Measurements from ENCODE around the gene SEPTIN1.
"Not testable (repeated sequence)": the region's sequence is repeated elsewhere in the genome, so short reads cannot be mapped to it uniquely, and the experiment has no call there.

SEPTIN1 gene

DNA sequence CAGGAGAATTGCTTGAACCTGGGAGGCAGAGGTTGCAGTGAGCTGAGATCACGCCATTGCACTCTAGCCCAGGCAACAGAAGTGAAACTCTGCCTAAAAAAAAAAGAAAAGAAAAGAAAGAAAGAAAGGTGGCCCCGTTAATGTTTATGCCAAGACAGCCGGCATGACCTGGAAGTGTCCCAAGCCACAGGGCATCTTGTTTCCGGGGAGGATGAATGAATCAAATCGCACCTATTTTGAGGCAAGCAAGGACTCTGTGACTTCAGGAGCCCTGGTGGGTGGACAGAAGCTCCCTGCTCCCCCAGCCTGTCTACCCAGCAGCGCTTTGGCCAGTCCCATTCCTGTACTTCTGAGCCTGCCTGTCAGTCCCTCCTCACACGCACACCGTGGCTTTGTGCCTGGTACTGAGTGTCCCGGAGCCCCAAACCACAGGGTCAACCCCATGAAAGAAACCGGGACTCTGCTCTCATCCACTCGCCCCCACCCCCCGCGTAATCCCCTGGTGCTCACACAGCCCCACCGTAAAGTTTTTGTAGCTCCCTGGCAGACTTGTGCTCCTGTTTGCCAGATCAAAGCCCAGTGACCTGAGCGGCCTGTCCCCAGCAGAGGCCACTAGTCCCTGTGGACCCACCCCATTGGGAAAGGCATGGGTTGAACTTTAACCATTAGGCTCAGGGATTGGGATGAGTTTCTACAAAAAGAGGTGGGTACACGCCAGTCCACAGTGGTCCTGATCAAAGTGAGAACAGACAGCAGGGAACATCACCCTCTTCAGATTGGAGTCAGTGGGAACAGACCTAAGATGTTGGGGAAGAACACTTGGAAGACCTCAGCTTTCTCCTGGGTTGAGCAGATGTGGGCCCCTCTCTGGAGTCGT is 46.5 kb downstream of the SEPTIN1 start:
- Histone ChIP-seq H3K27ac (ENCODE audit: low read depth, low read length, poor library complexity, severe bottlenecking) (peak overlapping the region; percentile 96), H4K20me1 (ENCODE audit: insufficient read depth, low read length) (no peaks in the 10 kb centered on the region), H3K27me3 (ENCODE audit: insufficient read depth, low read length) (no peaks in the 10 kb centered on the region), H3K9ac (ENCODE audit: low read length) (peak overlapping the region; percentile 65), H3K4me3 (ENCODE audit: low read depth, low read length, poor library complexity, severe bottlenecking) (peak overlapping the region; percentile 70), H3K4me1 (ENCODE audit: insufficient read depth, low read length, severe bottlenecking) (peaks cover 59% of the 10 kb centered on the region), H3F3A (ENCODE audit: insufficient read depth, low read length) (no peaks in the 10 kb centered on the region), H3K9me3 (ENCODE audit: low read length) (no peaks in the 10 kb centered on the region), H3K79me2 (ENCODE audit: insufficient read depth, low read length) (peaks cover 18% of the 10 kb centered on the region), H3K4me2 (ENCODE audit: low read length) (peak overlapping the region; percentile 77), H3K36me3 (ENCODE audit: insufficient read depth, low read length) (peaks cover 4% of the 10 kb centered on the region; the same call in 1 of the 2 replicates), H2AFZ (ENCODE audit: low read length) (no peak overlapping the region), H3K9me2 (ENCODE audit: low read depth, low read length) (no peaks in the 10 kb centered on the region)
- TF ChIP-seq, protein P1, sequence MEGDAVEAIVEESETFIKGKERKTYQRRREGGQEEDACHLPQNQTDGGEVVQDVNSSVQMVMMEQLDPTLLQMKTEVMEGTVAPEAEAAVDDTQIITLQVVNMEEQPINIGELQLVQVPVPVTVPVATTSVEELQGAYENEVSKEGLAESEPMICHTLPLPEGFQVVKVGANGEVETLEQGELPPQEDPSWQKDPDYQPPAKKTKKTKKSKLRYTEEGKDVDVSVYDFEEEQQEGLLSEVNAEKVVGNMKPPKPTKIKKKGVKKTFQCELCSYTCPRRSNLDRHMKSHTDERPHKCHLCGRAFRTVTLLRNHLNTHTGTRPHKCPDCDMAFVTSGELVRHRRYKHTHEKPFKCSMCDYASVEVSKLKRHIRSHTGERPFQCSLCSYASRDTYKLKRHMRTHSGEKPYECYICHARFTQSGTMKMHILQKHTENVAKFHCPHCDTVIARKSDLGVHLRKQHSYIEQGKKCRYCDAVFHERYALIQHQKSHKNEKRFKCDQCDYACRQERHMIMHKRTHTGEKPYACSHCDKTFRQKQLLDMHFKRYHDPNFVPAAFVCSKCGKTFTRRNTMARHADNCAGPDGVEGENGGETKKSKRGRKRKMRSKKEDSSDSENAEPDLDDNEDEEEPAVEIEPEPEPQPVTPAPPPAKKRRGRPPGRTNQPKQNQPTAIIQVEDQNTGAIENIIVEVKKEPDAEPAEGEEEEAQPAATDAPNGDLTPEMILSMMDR (IDR thresholded peaks at IDR 0.05; ENCODE audit: low read length): no peak
- no peak for TF ChIP-seq EZH2 (IDR thresholded peaks at IDR 0.05; ENCODE audit: borderline replicate concordance, low read length)

GRCh38 chr16:30335028-30335597 is 47.2 kb downstream of the SEPTIN1 start:
- Histone ChIP-seq H3K9ac (ENCODE audit: low read length) (peak overlapping the region; percentile 78), H3K4me2 (ENCODE audit: low read length) (peak overlapping the region; percentile 77), H3K79me2 (ENCODE audit: insufficient read depth, low read length) (peaks cover 24% of the 10 kb centered on the region), H3K4me3 (ENCODE audit: low read depth, low read length, poor library complexity, severe bottlenecking) (peak overlapping the region; percentile 70), H3K27ac (ENCODE audit: low read depth, low read length, poor library complexity, severe bottlenecking) (peak overlapping the region; percentile 96), H3K4me1 (ENCODE audit: insufficient read depth, low read length, severe bottlenecking) (peaks cover 59% of the 10 kb centered on the region)
- not testable (repeated sequence) for H3K9me3 ChIP-seq (ENCODE audit: low read length); H3K9me2 ChIP-seq (ENCODE audit: low read depth, low read length); H3F3A ChIP-seq (ENCODE audit: insufficient read depth, low read length); H3K36me3 ChIP-seq (ENCODE audit: insufficient read depth, low read length); H4K20me1 ChIP-seq (ENCODE audit: insufficient read depth, low read length); H2AFZ ChIP-seq (ENCODE audit: low read length); H3K27me3 ChIP-seq (ENCODE audit: insufficient read depth, low read length)

DNA sequence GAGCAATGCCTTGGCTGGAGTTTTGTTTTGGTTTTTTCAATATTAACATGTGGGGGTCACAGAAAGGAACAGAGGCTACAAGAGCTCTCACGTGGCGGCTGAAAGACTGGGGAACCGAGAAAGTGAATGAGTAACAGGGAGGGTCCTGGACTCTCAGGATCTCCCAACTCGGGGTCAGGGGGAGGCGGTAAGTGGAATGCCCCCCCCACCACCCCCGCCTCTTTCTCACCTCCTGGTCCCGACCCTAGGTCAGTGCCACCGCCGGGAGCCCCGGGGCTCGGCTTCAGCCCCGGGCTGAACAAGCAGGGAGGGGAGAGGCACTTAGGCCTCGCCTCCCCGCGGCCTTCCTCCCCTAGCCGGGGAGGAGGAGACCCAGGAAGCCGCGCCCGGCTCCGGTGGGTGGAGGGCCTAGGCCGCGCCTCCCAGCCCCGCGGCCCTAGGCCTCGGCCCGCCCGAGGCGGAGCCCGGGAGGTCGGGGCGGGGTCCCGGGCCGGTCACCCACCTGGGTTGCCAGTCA is 47.8 kb downstream of the SEPTIN1 start:
- not testable (repeated sequence) for H2AFZ ChIP-seq (ENCODE audit: low read length); H3K27me3 ChIP-seq (ENCODE audit: insufficient read depth, low read length)
- H3K27ac ChIP-seq (ENCODE audit: low read depth, low read length, poor library complexity, severe bottlenecking): peak overlapping the region; percentile 82

More for the DNA sequence above, 47.8 kb downstream of the SEPTIN1 start:
- peaks cover 58% of the 10 kb centered on the region for H3K4me1 ChIP-seq (ENCODE audit: insufficient read depth, low read length, severe bottlenecking)
- H3K9me3 ChIP-seq (ENCODE audit: low read length); H3K9me2 ChIP-seq (ENCODE audit: low read depth, low read length); H3F3A ChIP-seq (ENCODE audit: insufficient read depth, low read length); H4K20me1 ChIP-seq (ENCODE audit: insufficient read depth, low read length); H3K36me3 ChIP-seq (ENCODE audit: insufficient read depth, low read length): not testable (repeated sequence)
- peak overlapping the region; percentile 73 for H3K9ac ChIP-seq (ENCODE audit: low read length)
- H3K79me2 ChIP-seq (ENCODE audit: insufficient read depth, low read length): peaks cover 27% of the 10 kb centered on the region
- H3K4me3 ChIP-seq (ENCODE audit: low read depth, low read length, poor library complexity, severe bottlenecking): peak overlapping the region; percentile 70
- H3K4me2 ChIP-seq (ENCODE audit: low read length): peak overlapping the region; percentile 34; the same call in 1 of the 2 replicates

All from OCI-LY1 (cell line).